HL-60/S4 treated with phorbol 12-myristate 13-acetate at 8.2 ng/mL for 4 days and 3 days (cell line): ENCODE measurements around the gene FAM219A.

Source experiments
- in situ Hi-C: fragments of 300-500 bp; cut with MboI; formaldehyde crosslinking; loops from 2 replicates; pipeline ENCODE4 v1.15.0; 2022; ENCODE audit warnings: low sequenced_read_pairs

The FAM219A gene

GRCh38 chr9:34406219-34406618 lies 52.2 kb downstream of the FAM219A start:
- in situ Hi-C loops: no loop called here

- in situ Hi-C loops: no loop called here
Measured at GRCh38 chr9:34405719-34406118, 52.7 kb downstream of the FAM219A start.

GRCh38 chr9:34403554-34404380 lies 54.6 kb downstream of the FAM219A start:
- in situ Hi-C loops: no loop called here

GRCh38 chr9:34400686-34401602 lies 57.4 kb downstream of the FAM219A start:
- in situ Hi-C loops: no loop called here

- in situ Hi-C loops: no loop called here
Measured at GRCh38 chr9:34400275-34400674, 58.1 kb downstream of the FAM219A start.

GRCh38 chr9:34399729-34400128 lies 58.6 kb downstream of the FAM219A start:
- in situ Hi-C loops: no loop called here

GRCh38 chr9:34398875-34399274 lies 59.5 kb downstream of the FAM219A start:
- in situ Hi-C loops: no loop called here

GRCh38 chr9:34396276-34397214 lies 61.8 kb downstream of the FAM219A start:
- in situ Hi-C loops: no loop called here

- in situ Hi-C loops: no loop called here
Measured at GRCh38 chr9:34392511-34392910, 65.9 kb downstream of the FAM219A start.

- in situ Hi-C loops: no loop called here
Measured at GRCh38 chr9:34387239-34387638, 71.1 kb downstream of the FAM219A start.

- in situ Hi-C loops: no loop called here
Measured at GRCh38 chr9:34386656-34387055, 71.7 kb downstream of the FAM219A start.

GRCh38 chr9:34385561-34386230 lies 72.7 kb downstream of the FAM219A start:
- in situ Hi-C loops: no loop called here

- in situ Hi-C loops: no loop called here
Measured at GRCh38 chr9:34384368-34385165, 73.8 kb downstream of the FAM219A start.

GRCh38 chr9:34383904-34384303 lies 74.5 kb downstream of the FAM219A start:
- in situ Hi-C loops: no loop called here

- in situ Hi-C loops: no loop called here
Measured at GRCh38 chr9:34382879-34383278, 75.5 kb downstream of the FAM219A start.

GRCh38 chr9:34382054-34382453 lies 76.3 kb downstream of the FAM219A start:
- in situ Hi-C loops: no loop called here

- in situ Hi-C loops: no loop called here
Measured at GRCh38 chr9:34381323-34381722, 77.0 kb downstream of the FAM219A start.

- in situ Hi-C loops: no loop called here
Measured at GRCh38 chr9:34380511-34381315, 77.7 kb downstream of the FAM219A start.
